GM21619 (cell line): ENCODE data around the gene MMP14.
"Not testable (repeated sequence)": the region's sequence is repeated elsewhere in the genome, so short reads cannot be mapped to it uniquely, and the experiment has no call there.

Experiments used
- ATAC-seq: cut with Tn5 transposase; IDR thresholded peaks from one replicate; pipeline ENCODE4 v1.9.1; 2021; ENCODE audit not compliant: unreplicated experiment

Gene MMP14

GRCh38 chr14:22841769-22842168 lies 5.4 kb downstream of the MMP14 start:
- no peak for ATAC-seq

- no peak for ATAC-seq
These were observed 6.1 kb downstream of the MMP14 start for GRCh38 chr14:22842211-22843122.

- ATAC-seq = no peak
These were observed 6.9 kb downstream of the MMP14 start for GRCh38 chr14:22843123-22843925.

GRCh38 chr14:22844221-22845102 lies 8.1 kb downstream of the MMP14 start:
- ATAC-seq = no peak

GRCh38 chr14:22845103-22845394 lies 8.7 kb downstream of the MMP14 start:
- ATAC-seq = no peak

GRCh38 chr14:22845821-22846625 lies 9.6 kb downstream of the MMP14 start:
- no peak for ATAC-seq

GRCh38 chr14:22846811-22847307 lies 10.5 kb downstream of the MMP14 start:
- ATAC-seq = no peak

- ATAC-seq = no peak
These were observed 11.4 kb downstream of the MMP14 start for GRCh38 chr14:22847661-22848341.

GRCh38 chr14:22848351-22849164 lies 12.2 kb downstream of the MMP14 start:
- ATAC-seq = no peak

- no peak for ATAC-seq
These were observed 12.9 kb downstream of the MMP14 start for GRCh38 chr14:22849212-22849819.

- no peak for ATAC-seq
These were observed 14.8 kb downstream of the MMP14 start for GRCh38 chr14:22850944-22851764.

- ATAC-seq = not testable (repeated sequence)
These were observed 15.8 kb downstream of the MMP14 start for GRCh38 chr14:22852178-22852577.

- ATAC-seq = no peak
These were observed 16.2 kb downstream of the MMP14 start for GRCh38 chr14:22852599-22852939.

- ATAC-seq = peak; percentile 75
These were observed 16.8 kb downstream of the MMP14 start for GRCh38 chr14:22852940-22853767.

- ATAC-seq = not testable (repeated sequence)
These were observed 17.9 kb downstream of the MMP14 start for GRCh38 chr14:22854296-22854695.

- no peak for ATAC-seq
These were observed 18.8 kb downstream of the MMP14 start for GRCh38 chr14:22854963-22855724.
